ENCODE data around the gene CD9. TPM values are rescaled to one million over a fixed set of nuclear protein-coding genes. Genes with fewer than 3 reads are reported as not detected.

Gene CD9
- polyA plus RNA-seq, 6 donors from 2014 or later = 32.7 to 186 (median 69.9) TPM

GRCh38 chr12:6264402-6265037, 64.3 kb downstream of the CD9 start:
- peaks cover 2 to 6% (median 4%) of the 10 kb centered on the region in 3 donors for H3K4me1 Mint-ChIP-seq
- ATAC-seq (ENCODE audit: low read depth in 2 of 2) = no peak
- H3K9me3 Mint-ChIP-seq = no peaks in the 10 kb centered on the region
- H3K27me3 Mint-ChIP-seq = peaks cover 7 to 24% (median 9%) of the 10 kb centered on the region in 3 donors
- no peaks in the 10 kb centered on the region for H3K36me3 Mint-ChIP-seq
- no peak for DNase-seq
- H3K27ac Mint-ChIP-seq = no peak overlapping the region
- H3K4me3 Mint-ChIP-seq = no peak overlapping the region

- ATAC-seq (ENCODE audit: low read depth in 2 of 2) = no peak
- DNase-seq = no peak
- Mint-ChIP-seq H3K27me3 (peaks cover 7 to 24% (median 9%) of the 10 kb centered on the region in 3 donors), H3K9me3 (no peaks in the 10 kb centered on the region), H3K36me3 (no peaks in the 10 kb centered on the region), H3K4me1 (peaks cover 2 to 6% (median 4%) of the 10 kb centered on the region in 3 donors), H3K27ac (peak overlapping the region in 1 of 6 donors; percentile 72), H3K4me3 (no peak overlapping the region)
Observed at GRCh38 chr12:6265038-6265405, 64.8 kb downstream of the CD9 start.

DNA sequence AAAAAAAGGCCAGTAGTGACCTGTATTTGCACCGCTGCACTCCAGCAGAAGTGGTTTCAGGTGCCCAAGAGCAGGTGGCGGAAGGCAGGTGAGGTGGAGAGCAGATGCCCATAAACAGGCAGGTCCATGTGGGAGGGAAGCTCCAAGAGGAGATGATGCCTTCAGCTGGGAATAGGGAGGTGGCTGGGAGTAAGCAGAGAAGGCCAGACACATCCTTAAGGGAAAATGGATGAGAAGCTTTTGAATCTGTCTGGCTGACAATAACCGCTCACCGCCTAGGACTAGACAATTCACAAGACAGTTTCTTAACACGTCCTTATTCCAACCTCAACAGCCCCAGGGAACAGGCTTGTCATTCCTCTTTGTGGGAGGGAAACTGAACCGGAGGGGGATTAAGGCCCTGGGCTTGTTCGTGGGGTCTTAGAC, 66.4 kb downstream of the CD9 start:
- Mint-ChIP-seq H3K27me3 (peaks cover 4 to 16% (median 12%) of the 10 kb centered on the region in 3 donors), H3K4me3 (no peak overlapping the region), H3K27ac (peak overlapping the region in 2 of 6 donors; percentile 47), H3K36me3 (no peaks in the 10 kb centered on the region), H3K9me3 (no peaks in the 10 kb centered on the region), H3K4me1 (peaks cover 2 to 6% (median 4%) of the 10 kb centered on the region in 3 donors)
- no peak for DNase-seq
- no peak for ATAC-seq (ENCODE audit: low read depth in 2 of 2)

- no peak for DNase-seq
- no peaks in the 10 kb centered on the region for H3K36me3 Mint-ChIP-seq
- H3K27ac Mint-ChIP-seq = no peak overlapping the region
- peaks cover 2 to 6% (median 4%) of the 10 kb centered on the region in 3 donors for H3K4me1 Mint-ChIP-seq
- no peaks in the 10 kb centered on the region for H3K9me3 Mint-ChIP-seq
- no peak for ATAC-seq (ENCODE audit: low read depth in 2 of 2)
- no peak overlapping the region for H3K4me3 Mint-ChIP-seq
- H3K27me3 Mint-ChIP-seq = peaks cover 4 to 15% (median 11%) of the 10 kb centered on the region in 3 donors
Observed at GRCh38 chr12:6266971-6267721, 66.9 kb downstream of the CD9 start.

- DNase-seq = no peak
- H3K27ac Mint-ChIP-seq = no peak overlapping the region
- no peaks in the 10 kb centered on the region for H3K36me3 Mint-ChIP-seq
- H3K4me3 Mint-ChIP-seq = no peak overlapping the region
- H3K27me3 Mint-ChIP-seq = peaks cover 4 to 15% (median 12%) of the 10 kb centered on the region in 3 donors
- no peak for ATAC-seq (ENCODE audit: low read depth in 2 of 2)
- H3K9me3 Mint-ChIP-seq = no peaks in the 10 kb centered on the region
- no peaks in the 10 kb centered on the region for H3K4me1 Mint-ChIP-seq
Observed at GRCh38 chr12:6268484-6269157, 68.4 kb downstream of the CD9 start.

- Mint-ChIP-seq H3K27me3 (peaks cover 4 to 26% (median 23%) of the 10 kb centered on the region in 3 donors), H3K9me3 (no peaks in the 10 kb centered on the region)
Observed at GRCh38 chr12:6269986-6270385, 69.8 kb downstream of the CD9 start.

DNA sequence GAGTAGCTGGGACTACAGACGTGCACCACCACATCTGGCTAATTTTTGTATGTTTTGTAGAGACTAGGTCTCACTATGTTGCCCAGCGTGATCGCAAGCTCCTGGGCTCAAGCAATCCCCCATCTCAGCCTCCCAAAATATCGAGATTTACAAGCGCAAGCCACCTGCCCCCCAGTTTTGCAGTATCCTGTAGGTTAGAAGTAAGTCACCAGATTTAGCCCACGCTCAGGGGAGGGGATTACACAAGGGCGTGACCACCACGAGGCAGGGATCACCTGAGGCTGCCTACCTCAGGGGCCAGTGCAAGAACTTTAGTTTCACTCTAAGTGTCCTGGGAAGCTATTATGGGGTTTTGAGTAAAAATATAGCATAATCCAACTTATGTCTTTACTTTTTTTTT, 71.1 kb downstream of the CD9 start:
- peak overlapping the region in 1 of 6 donors; percentile 22 for H3K27ac Mint-ChIP-seq
- no peaks in the 10 kb centered on the region for H3K4me1 Mint-ChIP-seq
- no peak for DNase-seq
- H3K4me3 Mint-ChIP-seq = peak overlapping the region in 1 of 8 donors; percentile 77
- no peak for ATAC-seq (ENCODE audit: low read depth in 2 of 2)
- no peaks in the 10 kb centered on the region for H3K36me3 Mint-ChIP-seq
- peaks cover 11 to 37% (median 32%) of the 10 kb centered on the region in 3 donors for H3K27me3 Mint-ChIP-seq
- no peaks in the 10 kb centered on the region for H3K9me3 Mint-ChIP-seq

More at GRCh38 chr12:6269986-6270385, 69.8 kb downstream of the CD9 start:
- H3K4me1 Mint-ChIP-seq = no peaks in the 10 kb centered on the region
- H3K27ac Mint-ChIP-seq = peak overlapping the region in 2 of 6 donors; percentile 11 to 86
- H3K36me3 Mint-ChIP-seq = no peaks in the 10 kb centered on the region
- ATAC-seq (ENCODE audit: low read depth in 2 of 2) (no peak), DNase-seq (no peak)
- H3K4me3 Mint-ChIP-seq = no peak overlapping the region

- H3K4me3 Mint-ChIP-seq = no peak overlapping the region
- ATAC-seq (ENCODE audit: low read depth in 2 of 2) = no peak
- DNase-seq = no peak
Observed at GRCh38 chr12:6272300-6273204, 72.4 kb downstream of the CD9 start.

DNA sequence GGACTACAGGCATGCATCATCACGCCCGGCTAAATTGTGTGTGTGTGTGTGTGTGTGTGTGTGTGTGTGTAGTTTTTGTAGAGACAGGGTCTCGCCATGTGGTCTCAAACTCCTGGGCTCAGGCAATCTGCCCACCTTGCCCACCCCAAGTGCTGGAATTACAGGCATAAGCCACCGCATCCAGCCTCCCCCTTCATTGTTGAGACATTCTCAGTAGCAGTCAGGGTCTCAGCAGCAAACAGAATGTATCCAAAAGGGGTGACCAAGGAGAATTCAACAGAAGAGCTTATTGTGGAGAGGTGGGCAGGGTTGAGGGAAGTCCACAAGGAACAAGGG, 73.0 kb downstream of the CD9 start:
- Mint-ChIP-seq H3K27me3 (peaks cover 29 to 45% (median 32%) of the 10 kb centered on the region in 3 donors), H3K27ac (peak overlapping the region in 1 of 6 donors; percentile 47), H3K4me3 (peak overlapping the region in 1 of 8 donors; percentile 27), H3K36me3 (no peaks in the 10 kb centered on the region), H3K4me1 (peaks cover 0 to 5% (median 3%) of the 10 kb centered on the region in 3 donors), H3K9me3 (no peaks in the 10 kb centered on the region)
- DNase-seq (no peak), ATAC-seq (ENCODE audit: low read depth in 2 of 2) (no peak)

More at GRCh38 chr12:6272300-6273204, 72.4 kb downstream of the CD9 start:
- H3K27me3 Mint-ChIP-seq = peaks cover 23 to 45% (median 32%) of the 10 kb centered on the region in 3 donors
- no peaks in the 10 kb centered on the region for H3K4me1 Mint-ChIP-seq
- no peak overlapping the region for H3K27ac Mint-ChIP-seq
- no peaks in the 10 kb centered on the region for H3K36me3 Mint-ChIP-seq
- no peaks in the 10 kb centered on the region for H3K9me3 Mint-ChIP-seq

- Mint-ChIP-seq H3K27ac (no peak overlapping the region), H3K4me3 (peak overlapping the region in 1 of 8 donors; percentile 27), H3K4me1 (peaks cover 0 to 6% (median 4%) of the 10 kb centered on the region in 3 donors), H3K9me3 (no peaks in the 10 kb centered on the region), H3K27me3 (peaks cover 29 to 45% (median 32%) of the 10 kb centered on the region in 3 donors), H3K36me3 (no peaks in the 10 kb centered on the region)
- ATAC-seq (ENCODE audit: low read depth in 2 of 2) = no peak
- no peak for DNase-seq
Observed at GRCh38 chr12:6273541-6274230, 73.5 kb downstream of the CD9 start.

GRCh38 chr12:6274231-6275221, 74.3 kb downstream of the CD9 start:
- peaks cover 29 to 47% (median 32%) of the 10 kb centered on the region in 3 donors for H3K27me3 Mint-ChIP-seq
- no peaks in the 10 kb centered on the region for H3K36me3 Mint-ChIP-seq
- no peak for DNase-seq
- no peak for ATAC-seq (ENCODE audit: low read depth in 2 of 2)
- H3K4me3 Mint-ChIP-seq = no peak overlapping the region
- H3K4me1 Mint-ChIP-seq = peaks cover 0 to 11% (median 4%) of the 10 kb centered on the region in 3 donors
- H3K27ac Mint-ChIP-seq = no peak overlapping the region
- no peaks in the 10 kb centered on the region for H3K9me3 Mint-ChIP-seq

Measured in naive B cell (primary cell).